T follicular helper cell (primary cell): ENCODE data around the gene TRPM3.
"Not testable (repeated sequence)": the region's sequence is repeated elsewhere in the genome, so short reads cannot be mapped to it uniquely, and the experiment has no call there.

Experiments
- DNase-seq: peaks from one replicate; pipeline ENCODE4 v3.0.0-alpha.2; 2020; ENCODE audit warnings: low read depth

Gene TRPM3

DNA sequence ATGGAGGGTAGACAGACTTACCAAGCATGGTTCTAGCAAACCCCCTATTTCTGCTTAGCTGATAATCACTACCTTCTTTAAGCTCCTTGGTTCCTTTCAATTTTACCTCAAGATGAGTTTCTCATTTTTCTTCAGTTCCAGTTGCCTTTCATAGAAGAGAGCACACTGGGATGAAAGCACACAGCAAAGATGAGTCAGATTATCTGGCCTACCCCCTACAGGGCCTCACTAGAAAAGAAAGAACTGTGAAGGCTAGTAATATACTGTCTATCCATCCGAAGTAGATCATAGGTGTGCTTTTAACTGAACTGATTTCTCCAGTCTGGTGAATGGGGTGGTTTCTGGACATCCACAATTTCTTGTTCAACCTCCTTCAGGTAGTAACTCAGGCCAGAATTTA lies 122.5 kb downstream of the TRPM3 start:
- no peak for DNase-seq

GRCh38 chr9:70995511-70995910 lies 125.9 kb downstream of the TRPM3 start:
- DNase-seq = no peak

DNA sequence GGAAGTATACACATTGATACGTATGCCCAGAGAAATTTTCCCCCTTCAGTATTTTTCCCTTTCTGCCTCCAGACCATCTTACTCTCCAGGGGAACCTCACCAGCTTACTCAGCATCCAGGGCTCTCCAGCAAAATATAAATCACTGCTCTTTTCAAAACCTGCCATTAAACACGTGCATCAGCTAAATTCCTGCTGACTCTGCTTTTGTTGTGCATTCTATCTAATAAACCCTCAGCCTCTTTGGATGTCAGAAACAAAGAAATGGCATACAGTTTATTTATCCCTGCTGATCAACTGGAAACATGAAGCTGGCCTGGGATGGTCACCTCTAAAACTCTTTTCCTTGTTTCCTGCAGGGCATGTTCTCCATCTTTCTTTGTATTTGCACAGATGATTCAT lies 126.8 kb downstream of the TRPM3 start:
- DNase-seq = no peak

DNA sequence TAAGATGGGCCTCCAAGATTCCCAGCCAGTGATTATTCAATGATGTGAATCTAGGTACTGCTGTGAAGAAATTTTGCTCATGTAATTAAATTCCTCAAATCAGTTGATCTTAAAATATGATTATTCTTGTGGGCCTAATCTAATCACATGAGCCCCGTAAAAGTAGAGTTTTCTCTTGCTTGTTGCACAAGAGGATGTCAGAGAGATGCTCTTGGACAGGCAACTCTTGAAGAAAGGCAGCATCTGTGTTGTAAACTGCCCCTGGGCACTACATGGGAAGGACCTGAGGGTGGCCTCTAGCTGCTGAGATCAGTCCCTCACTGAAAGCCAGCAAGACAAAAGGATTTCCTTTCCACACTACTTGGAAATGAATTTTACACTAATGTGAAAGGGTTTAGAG lies 132.9 kb downstream of the TRPM3 start:
- DNase-seq = no peak

DNA sequence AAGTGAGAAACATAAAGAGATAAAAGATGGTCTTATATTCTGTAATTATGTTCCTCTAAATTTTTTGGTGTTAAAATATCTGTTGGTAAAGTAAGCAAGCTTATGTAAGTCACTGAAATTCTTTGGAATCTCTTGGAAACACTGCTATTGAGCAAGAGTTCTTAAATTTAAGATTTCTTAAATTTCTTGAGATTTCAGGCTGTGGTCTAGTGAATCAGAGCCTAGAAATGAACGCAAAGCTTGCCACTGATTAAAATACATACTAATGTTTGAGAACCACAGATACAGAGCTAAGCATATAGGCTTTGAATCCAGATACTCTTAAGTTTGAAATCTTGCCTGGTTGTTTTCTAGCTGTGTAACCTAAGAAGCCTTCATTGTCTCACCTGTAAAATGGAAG lies 133.4 kb downstream of the TRPM3 start:
- DNase-seq = no peak

GRCh38 chr9:70986984-70987383 lies 134.4 kb downstream of the TRPM3 start:
- DNase-seq = no peak

- DNase-seq = no peak
These were observed 137.6 kb downstream of the TRPM3 start for GRCh38 chr9:70983723-70984295.

GRCh38 chr9:70981312-70981711 lies 140.1 kb downstream of the TRPM3 start:
- no peak for DNase-seq

DNA sequence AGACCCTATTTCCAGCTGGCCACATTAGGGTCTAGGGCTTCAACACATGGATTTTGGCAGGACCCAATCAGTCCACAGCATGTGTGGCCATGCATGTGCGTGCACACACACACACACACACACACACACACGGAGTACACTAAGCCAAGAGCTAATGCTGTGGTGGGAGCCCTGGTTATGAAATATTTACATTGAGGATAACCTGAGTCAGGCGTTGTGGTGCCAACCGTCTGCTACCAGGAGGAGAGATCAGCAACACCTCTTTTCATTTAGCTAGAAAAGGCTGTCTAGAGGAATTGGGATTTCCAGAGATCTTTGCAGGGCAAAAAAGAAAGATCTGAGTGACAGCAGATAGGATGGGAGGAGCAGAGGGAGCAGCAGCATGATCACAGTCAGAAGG lies 141.5 kb downstream of the TRPM3 start:
- DNase-seq = no peak

DNA sequence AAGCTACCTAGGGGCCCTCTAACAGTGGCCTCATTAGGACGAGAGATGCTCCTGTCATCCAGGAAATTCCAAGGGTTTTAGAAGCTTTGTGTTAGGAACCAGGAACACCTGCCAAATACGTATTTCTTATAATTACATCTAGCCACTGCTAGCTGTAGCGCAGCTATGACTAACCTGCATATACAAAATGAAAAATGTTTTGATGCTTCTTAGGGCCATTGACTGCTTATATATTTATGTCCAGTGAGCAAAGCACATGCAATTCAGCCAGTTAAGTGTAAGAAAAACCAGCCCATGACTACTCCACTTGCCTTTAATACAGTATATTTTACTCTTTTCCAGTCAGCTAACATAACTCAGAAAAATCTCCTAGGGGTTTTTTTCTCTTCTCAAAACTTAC lies 143.3 kb downstream of the TRPM3 start:
- no peak for DNase-seq

DNA sequence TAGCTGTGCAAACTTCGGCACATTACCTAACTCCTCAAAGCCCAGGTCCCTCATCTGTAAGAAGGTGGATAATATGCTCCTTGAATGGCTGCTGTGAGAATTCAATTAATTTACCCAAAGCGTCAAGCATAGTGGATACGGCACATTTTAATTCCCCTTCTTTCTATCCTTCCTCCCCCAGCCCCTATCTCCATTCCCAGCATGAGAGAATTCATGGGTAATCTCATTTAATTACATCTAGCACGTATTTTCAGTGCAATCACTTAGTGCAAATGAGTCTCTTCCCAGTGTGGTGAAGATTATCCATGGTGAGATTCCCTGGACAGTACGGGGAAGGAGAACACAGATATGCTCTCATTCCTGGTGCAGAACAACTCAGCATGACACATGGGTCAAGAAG lies 145.6 kb downstream of the TRPM3 start:
- no peak for DNase-seq

DNA sequence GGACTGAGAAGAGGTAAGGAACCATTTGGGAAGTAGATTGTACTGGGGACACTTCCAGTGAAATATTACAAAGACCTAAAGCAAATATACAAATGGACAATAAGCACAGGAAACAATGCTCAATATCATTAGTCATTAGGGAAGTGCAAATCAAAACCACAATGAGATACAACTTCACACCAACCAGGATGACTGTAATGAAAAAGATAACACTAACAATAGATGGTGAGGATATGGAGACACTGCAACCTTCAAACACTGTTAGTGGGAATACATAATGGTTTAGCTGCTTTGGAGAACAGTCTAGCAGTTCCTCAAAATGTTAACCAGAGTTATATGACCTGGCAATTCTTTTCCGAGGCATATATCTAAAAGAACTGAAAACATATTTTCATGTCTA lies 149.7 kb downstream of the TRPM3 start:
- no peak for DNase-seq

DNA sequence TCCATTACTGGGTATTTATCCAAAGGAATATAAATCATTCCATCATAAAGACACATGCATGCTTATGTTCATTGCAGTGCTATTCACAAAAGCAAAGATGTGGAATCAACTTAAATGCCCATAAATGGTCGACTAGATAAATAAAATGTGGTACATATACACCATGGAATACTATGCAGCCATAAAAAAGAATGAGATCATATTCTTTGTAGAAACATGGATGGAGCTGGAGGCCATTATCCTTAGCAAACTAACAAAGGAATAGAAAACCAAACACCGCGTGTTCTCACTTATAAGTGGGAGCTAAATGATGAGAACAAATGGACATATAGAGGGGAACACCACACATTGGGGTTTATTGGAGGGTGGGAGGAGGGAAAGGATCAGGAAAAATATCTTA lies 155.0 kb downstream of the TRPM3 start:
- not testable (repeated sequence) for DNase-seq

GRCh38 chr9:70964861-70965260 lies 156.6 kb downstream of the TRPM3 start:
- no peak for DNase-seq

GRCh38 chr9:70963554-70963953 lies 157.9 kb downstream of the TRPM3 start:
- no peak for DNase-seq

DNA sequence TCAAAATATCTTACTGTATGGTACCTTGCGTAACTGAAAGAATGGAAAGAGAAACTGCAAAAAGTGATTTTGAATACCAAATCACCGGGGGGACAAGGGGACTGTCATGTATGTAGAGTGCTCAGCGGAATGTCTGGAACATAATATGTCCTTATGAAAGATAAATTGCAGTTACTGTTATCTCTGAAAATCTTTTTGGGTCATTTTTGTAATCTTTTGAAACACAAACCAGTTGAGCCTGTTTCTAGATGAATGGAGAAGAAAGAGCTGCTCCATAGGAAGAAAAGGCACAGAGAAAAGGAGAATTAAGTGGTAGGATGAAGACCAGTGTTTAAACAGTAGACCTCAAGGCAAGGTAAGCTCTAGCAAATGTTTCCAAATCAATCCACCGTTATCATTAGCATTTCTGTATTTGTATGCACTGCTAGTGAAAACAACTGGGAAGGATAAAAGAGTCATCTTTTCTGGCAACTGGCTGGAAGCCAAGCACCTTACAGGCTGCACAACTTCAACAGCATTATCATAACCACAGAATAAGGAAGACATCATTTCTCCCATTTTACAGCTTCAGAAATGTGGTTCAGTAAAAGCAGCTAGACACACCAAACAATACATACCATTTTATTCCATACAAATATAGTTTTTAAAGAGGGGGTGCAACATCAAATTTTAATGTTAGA lies 158.5 kb downstream of the TRPM3 start:
- no peak for DNase-seq

GRCh38 chr9:70959366-70959765 lies 162.1 kb downstream of the TRPM3 start:
- no peak for DNase-seq

DNA sequence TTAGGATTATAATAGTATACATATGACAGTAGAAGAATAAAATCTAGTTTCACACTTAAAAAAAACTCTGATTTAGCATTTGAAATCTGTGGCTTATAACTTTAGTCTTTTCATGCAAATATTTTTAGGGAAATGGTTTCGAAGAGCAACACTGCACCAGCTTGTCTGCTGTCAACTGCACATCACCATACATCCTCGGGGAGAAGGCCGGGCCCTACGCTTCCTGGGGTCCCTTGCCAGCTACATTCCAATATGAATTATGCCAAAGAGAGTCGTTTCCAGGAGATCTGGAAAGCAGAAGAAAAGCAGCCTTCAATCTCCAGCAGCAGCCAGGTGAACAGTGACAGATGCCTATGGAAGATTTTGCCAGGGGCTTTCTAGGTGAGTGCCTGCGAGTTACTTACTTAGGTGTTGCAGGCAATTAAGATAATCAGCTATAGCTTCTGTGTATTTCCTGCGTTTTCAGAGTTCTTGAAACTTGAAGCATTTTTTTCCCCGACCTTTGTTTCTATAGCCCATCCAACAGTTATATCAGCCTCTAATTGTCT lies 166.8 kb downstream of the TRPM3 start:
- DNase-seq = no peak

DNA sequence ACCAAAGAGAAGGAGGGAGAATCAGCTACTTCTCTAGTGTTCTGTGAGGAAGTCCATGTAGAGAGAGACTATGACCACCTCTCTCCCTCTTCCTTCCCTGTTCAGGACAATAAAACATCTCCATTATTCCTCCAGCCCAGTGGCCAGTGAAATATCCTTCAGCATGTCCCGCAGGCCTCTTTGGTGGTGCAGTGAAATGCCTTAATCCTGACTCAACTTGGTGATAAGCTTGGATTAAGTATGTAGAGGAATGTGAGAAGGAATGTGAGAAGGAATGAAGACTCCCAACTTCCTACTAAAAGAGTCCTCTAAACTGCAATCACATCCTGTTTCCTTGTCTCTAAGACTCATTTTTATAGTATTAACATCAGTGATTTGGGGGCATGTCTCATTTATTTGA lies 167.3 kb downstream of the TRPM3 start:
- DNase-seq = no peak

GRCh38 chr9:70951749-70952727 lies 169.4 kb downstream of the TRPM3 start:
- no peak for DNase-seq

DNA sequence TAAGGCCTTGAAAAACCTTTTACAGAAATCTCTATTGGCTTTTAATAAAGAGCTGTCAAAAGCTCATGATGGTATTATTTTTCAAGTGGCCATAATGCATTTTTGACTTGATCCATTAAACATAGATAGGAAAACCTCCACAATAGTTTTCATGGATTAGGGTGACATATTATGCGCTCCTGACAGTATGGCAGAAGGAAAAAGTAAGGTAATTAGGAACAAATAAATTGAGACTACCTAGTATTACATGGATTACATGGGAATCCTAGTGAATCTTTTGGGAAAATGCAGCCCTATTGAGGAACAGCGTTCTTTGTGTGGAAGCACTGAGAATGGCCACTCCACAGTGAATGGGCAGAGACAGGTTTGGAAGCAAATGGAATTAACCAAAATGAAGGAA lies 171.2 kb downstream of the TRPM3 start:
- DNase-seq = no peak

- DNase-seq = no peak
These were observed 172.2 kb downstream of the TRPM3 start for GRCh38 chr9:70949239-70949638.

- DNase-seq = no peak
These were observed 172.7 kb downstream of the TRPM3 start for GRCh38 chr9:70948744-70949143.
